Measurements from ENCODE around the gene CACNA1D.

CACNA1D gene

DNA sequence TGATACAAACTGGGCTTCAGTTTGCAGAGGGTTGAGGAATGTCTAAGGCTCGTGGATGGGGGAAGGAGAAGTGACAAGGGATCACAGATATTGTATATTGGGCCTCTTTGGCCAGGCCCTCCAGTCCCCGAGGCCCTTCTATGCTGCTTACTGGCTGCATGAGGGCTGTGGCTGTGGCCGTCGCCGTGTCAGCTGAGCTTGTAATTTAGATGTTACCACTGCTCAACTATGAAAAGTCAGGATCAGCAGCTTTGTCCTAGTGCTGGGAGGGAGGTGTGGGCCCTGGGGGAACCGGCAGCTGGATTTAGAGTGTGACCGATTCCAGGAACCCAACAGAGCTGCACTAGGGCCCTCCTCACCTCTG lies 51.6 kb downstream of the CACNA1D start:
- no peak for DNase-seq (ENCODE audit: low read depth)
- H3K4me3 ChIP-seq (ENCODE audit: control insufficient read depth, low read depth, low read length) = no peak overlapping the region
- TF ChIP-seq CTCF (IDR thresholded peaks at IDR 0.05; ENCODE audit: control insufficient read depth, insufficient read depth, low read depth, low read length, missing control alignments) = no peak

GRCh38 chr3:53547327-53547726 lies 52.9 kb downstream of the CACNA1D start:
- no peak for DNase-seq (ENCODE audit: low read depth)
- TF ChIP-seq CTCF (IDR thresholded peaks at IDR 0.05; ENCODE audit: control insufficient read depth, insufficient read depth, low read depth, low read length, missing control alignments) = no peak

DNA sequence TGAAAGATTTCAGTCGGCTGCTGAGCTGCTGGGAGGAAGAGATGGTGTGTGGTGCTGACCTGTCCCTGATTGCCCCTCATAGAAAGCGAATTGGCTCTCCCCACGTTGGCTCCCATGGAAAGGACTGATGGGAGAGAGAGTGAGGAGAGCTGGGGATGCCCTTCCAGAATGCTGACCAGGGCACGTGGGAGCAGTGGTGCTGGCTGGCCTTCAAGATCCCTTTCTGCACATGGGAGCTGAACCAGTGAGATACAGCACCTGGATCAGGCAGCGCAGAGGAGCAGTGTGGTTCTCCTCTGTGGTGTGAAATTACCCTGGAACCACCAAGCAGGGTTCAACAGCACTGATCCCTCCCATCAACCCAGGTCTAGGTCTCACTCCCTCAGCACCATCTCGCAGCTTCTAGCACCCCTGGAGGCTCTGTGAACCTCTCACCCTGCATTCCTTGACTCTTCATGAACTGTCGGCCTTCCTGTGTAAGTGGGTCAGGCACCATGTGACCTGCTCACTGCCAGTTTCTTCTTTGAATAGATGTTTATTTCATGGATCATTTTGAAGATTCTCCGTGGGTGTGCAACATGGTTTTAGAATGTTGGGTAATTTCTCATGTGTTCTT lies 55.7 kb downstream of the CACNA1D start:
- DNase-seq (ENCODE audit: low read depth) = no peak
- H3K4me3 ChIP-seq (ENCODE audit: control insufficient read depth, low read depth, low read length) = no peak overlapping the region
- TF ChIP-seq CTCF (IDR thresholded peaks at IDR 0.05; ENCODE audit: control insufficient read depth, insufficient read depth, low read depth, low read length, missing control alignments) = no peak

More at GRCh38 chr3:53547327-53547726, 52.9 kb downstream of the CACNA1D start:
- no peak overlapping the region for H3K4me3 ChIP-seq (ENCODE audit: control insufficient read depth, low read depth, low read length)

DNA sequence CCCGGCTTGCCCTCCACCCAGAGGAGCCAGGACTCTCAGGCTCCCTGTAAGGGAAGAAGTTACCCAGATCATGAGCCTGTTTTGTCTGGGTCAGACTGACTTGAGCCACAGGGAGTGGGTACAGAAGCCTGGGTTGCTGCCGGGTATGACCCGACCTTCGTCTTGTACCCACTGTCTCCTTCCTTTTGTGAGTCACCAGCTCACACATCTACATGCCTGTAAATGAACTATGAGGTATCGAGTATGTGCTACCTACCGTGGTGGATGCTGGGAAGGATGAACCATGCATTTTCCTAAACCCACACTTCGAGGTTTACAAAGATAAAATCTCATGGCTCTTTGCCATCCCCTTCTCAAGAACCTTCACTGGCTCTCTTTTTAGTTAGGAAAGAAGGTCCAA lies 56.9 kb downstream of the CACNA1D start:
- no peak for TF ChIP-seq CTCF (IDR thresholded peaks at IDR 0.05; ENCODE audit: control insufficient read depth, insufficient read depth, low read depth, low read length, missing control alignments)
- DNase-seq (ENCODE audit: low read depth) = no peak
- H3K4me3 ChIP-seq (ENCODE audit: control insufficient read depth, low read depth, low read length) = no peak overlapping the region

- no peak overlapping the region for H3K4me3 ChIP-seq (ENCODE audit: control insufficient read depth, low read depth, low read length)
- DNase-seq (ENCODE audit: low read depth) = no peak
- TF ChIP-seq CTCF (IDR thresholded peaks at IDR 0.05; ENCODE audit: control insufficient read depth, insufficient read depth, low read depth, low read length, missing control alignments) = no peak
These were observed 58.3 kb downstream of the CACNA1D start for GRCh38 chr3:53552730-53553129.

- H3K4me3 ChIP-seq (ENCODE audit: control insufficient read depth, low read depth, low read length) = no peak overlapping the region
- no peak for TF ChIP-seq CTCF (IDR thresholded peaks at IDR 0.05; ENCODE audit: control insufficient read depth, insufficient read depth, low read depth, low read length, missing control alignments)
- DNase-seq (ENCODE audit: low read depth) = no peak
These were observed 58.8 kb downstream of the CACNA1D start for GRCh38 chr3:53553200-53553599.

All from AG09309 (cell line).